T-helper 17 cell (primary cell): ENCODE measurements around the gene FRY. TPM values are rescaled to one million over a fixed set of nuclear protein-coding genes. Genes with fewer than 3 reads are reported as not detected.

Experiments used
- ATAC-seq: fragments of 150-1000 bp; cut with Tn5 transposase; 2 replicates; pipeline ENCODE4 v1.10.0; 2021; ENCODE audit warnings: mild to moderate bottlenecking, moderate library complexity
- DNase-seq, 3 donors: peaks; one replicate each; pipeline versions ENCODE4 v3.0.0 to v3.0.0-alpha.2; 2020 to 2021
- H3K9me3 ChIP-seq: one replicate; pipeline ENCODE4 v1.7.0; 2013; ENCODE audit warnings: low read length, mild to moderate bottlenecking; ENCODE audit not compliant: control insufficient read depth, poor library complexity, severe bottlenecking
- H3K27ac Mint-ChIP-seq: one replicate; pipeline ENCODE4 v1.8.0; 2022; ENCODE audit warnings: mild to moderate bottlenecking, moderate library complexity, mixed read lengths
- H3K27me3 Mint-ChIP-seq: one replicate; pipeline ENCODE4 v1.8.0; 2022; ENCODE audit warnings: mixed read lengths
- H3K36me3 Mint-ChIP-seq: one replicate; pipeline ENCODE4 v1.8.0; 2022; ENCODE audit warnings: low read depth, mixed read lengths
- H3K4me1 Mint-ChIP-seq: one replicate; pipeline ENCODE4 v1.8.0; 2022; ENCODE audit warnings: mild to moderate bottlenecking, mixed read lengths
- H3K4me3 Mint-ChIP-seq: one replicate; pipeline ENCODE4 v1.8.0; 2022; ENCODE audit warnings: mild to moderate bottlenecking, moderate library complexity, mixed read lengths
- total RNA-seq, 4 donors: library from RNA in 2 of 4; stranded (reverse) in 2 of 4; gene quantifications; one replicate each; pipeline ENCODE4 v1.2.3 and lab custom pipeline; 2022 to 2026

FRY gene
- total RNA-seq, 2 donors from 2014 or later, result 46.3 to 68.8 TPM

DNA sequence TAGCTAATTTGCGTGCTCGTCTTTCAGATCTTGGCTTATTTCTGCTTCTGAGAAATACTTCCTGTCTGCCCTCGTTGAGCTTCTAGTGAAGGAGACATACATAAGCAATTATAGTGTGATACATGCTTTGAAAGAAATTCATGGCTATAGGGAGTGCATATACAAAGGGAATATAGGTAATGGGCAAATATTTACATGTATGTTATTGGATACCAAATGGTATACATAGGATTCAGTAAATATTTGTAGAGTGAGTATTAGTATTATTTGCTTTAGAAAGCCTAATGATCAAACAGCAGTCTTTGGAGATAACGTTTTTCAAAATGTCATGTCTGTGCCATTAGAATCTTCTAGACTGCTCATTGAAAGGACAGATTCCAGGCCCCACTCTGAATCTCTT lies 289.0 kb downstream of the FRY start:
- DNase-seq (no peak), ATAC-seq (no peak)
- no peaks in the 10 kb centered on the region for H3K9me3 ChIP-seq
- H3K27me3 Mint-ChIP-seq, result no peaks in the 10 kb centered on the region
- no peaks in the 10 kb centered on the region for H3K36me3 Mint-ChIP-seq
- peaks cover 8% of the 10 kb centered on the region for H3K4me1 Mint-ChIP-seq
- peak overlapping the region; percentile 32 for H3K27ac Mint-ChIP-seq
- H3K4me3 Mint-ChIP-seq, result no peak overlapping the region

- H3K4me1 Mint-ChIP-seq, result peaks cover 8% of the 10 kb centered on the region
- no peak for DNase-seq
- no peaks in the 10 kb centered on the region for H3K9me3 ChIP-seq
- H3K27ac Mint-ChIP-seq, result no peak overlapping the region
- ATAC-seq, result no peak
- no peaks in the 10 kb centered on the region for H3K27me3 Mint-ChIP-seq
- no peak overlapping the region for H3K4me3 Mint-ChIP-seq
- no peaks in the 10 kb centered on the region for H3K36me3 Mint-ChIP-seq
Measured at GRCh38 chr13:32323912-32324311, 292.3 kb downstream of the FRY start.

DNA sequence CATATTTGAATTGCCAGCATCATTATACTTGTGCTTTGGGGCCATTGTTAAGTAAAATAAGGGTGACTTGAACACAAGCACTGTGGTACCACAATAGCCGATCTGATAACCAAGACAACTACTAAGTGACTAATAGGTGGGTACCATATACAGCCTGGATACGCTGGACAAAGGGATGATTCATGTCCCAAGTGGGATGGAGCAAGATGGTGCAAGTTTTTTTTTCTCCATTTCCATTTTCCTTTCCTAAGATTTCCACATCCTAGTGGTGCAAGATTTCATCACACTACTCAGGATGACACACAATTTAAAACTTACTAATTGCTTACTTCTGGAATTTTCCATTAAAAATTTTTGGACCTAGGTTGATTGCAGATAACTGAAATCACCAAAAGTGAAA lies 298.9 kb downstream of the FRY start:
- Mint-ChIP-seq H3K27me3 (no peaks in the 10 kb centered on the region), H3K4me3 (no peak overlapping the region), H3K4me1 (no peaks in the 10 kb centered on the region), H3K36me3 (peaks cover 2% of the 10 kb centered on the region), H3K27ac (no peak overlapping the region)
- ATAC-seq, result no peak
- no peak for DNase-seq
- H3K9me3 ChIP-seq, result no peaks in the 10 kb centered on the region

- H3K27ac Mint-ChIP-seq, result no peak overlapping the region
Measured at GRCh38 chr13:32334671-32335070, 303.1 kb downstream of the FRY start.

DNA sequence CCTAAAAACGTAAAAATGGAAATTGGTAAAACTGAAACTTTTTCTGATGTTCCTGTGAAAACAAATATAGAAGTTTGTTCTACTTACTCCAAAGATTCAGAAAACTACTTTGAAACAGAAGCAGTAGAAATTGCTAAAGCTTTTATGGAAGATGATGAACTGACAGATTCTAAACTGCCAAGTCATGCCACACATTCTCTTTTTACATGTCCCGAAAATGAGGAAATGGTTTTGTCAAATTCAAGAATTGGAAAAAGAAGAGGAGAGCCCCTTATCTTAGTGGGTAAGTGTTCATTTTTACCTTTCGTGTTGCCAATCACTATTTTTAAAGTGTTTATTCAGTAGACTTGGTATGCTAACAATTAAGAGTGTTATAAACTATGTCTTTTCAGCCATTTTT lies 309.3 kb downstream of the FRY start:
- ATAC-seq, result no peak
- Mint-ChIP-seq H3K4me3 (no peak overlapping the region), H3K36me3 (no peaks in the 10 kb centered on the region), H3K4me1 (no peaks in the 10 kb centered on the region), H3K27ac (no peak overlapping the region), H3K27me3 (no peaks in the 10 kb centered on the region)
- no peak for DNase-seq
- no peaks in the 10 kb centered on the region for H3K9me3 ChIP-seq

More at GRCh38 chr13:32334671-32335070, 303.1 kb downstream of the FRY start:
- Mint-ChIP-seq H3K4me1 (no peaks in the 10 kb centered on the region), H3K36me3 (peaks cover 2% of the 10 kb centered on the region), H3K27me3 (no peaks in the 10 kb centered on the region), H3K4me3 (no peak overlapping the region)
- ATAC-seq (no peak), DNase-seq (no peak)
- H3K9me3 ChIP-seq, result no peaks in the 10 kb centered on the region

GRCh38 chr13:32347651-32348050 lies 316.1 kb downstream of the FRY start:
- H3K9me3 ChIP-seq, result no peaks in the 10 kb centered on the region
- Mint-ChIP-seq H3K4me1 (no peaks in the 10 kb centered on the region), H3K4me3 (no peak overlapping the region), H3K27me3 (no peaks in the 10 kb centered on the region), H3K36me3 (no peaks in the 10 kb centered on the region), H3K27ac (no peak overlapping the region)
- DNase-seq, result no peak
- no peak for ATAC-seq
